Calu3 (cell line): ENCODE data around the gene UGGT1. TPM values are rescaled to one million over a fixed set of nuclear protein-coding genes. Genes with fewer than 3 reads are reported as not detected.

Experiments
- BruUV-seq: library from RNA; stranded (reverse); fragments of 400-500 nt; replicated peaks from 2 replicates; lab custom pipeline; 2021; lab: Mats Ljungman, UMichigan
- CTCF ChIA-PET: fragments of 300-600 bp; sonication (Branson Sonifier 250); formaldehyde crosslinking; loops from one replicate; lab custom pipeline; 2022; ENCODE audit warnings: antibody characterized with exemption; lab: Charles Lee
- DNase-seq: peaks from one replicate; pipeline ENCODE4 v3.0.0; 2022
- H3K27ac Mint-ChIP-seq: one replicate; pipeline ENCODE4 v1.8.0; 2022; ENCODE audit warnings: mixed read lengths; ENCODE audit not compliant: unreplicated experiment
- H3K27me3 Mint-ChIP-seq: one replicate; pipeline ENCODE4 v1.8.0; 2022; ENCODE audit warnings: mixed read lengths; ENCODE audit not compliant: unreplicated experiment
- H3K36me3 Mint-ChIP-seq: one replicate; pipeline ENCODE4 v1.8.0; 2022; ENCODE audit warnings: mild to moderate bottlenecking, moderate library complexity, mixed read lengths; ENCODE audit not compliant: insufficient read depth, unreplicated experiment
- H3K4me1 Mint-ChIP-seq: one replicate; pipeline ENCODE4 v1.8.0; 2022; ENCODE audit warnings: mild to moderate bottlenecking, low read depth, mixed read lengths; ENCODE audit not compliant: unreplicated experiment
- H3K4me3 Mint-ChIP-seq: one replicate; pipeline ENCODE4 v1.8.0; 2022; ENCODE audit warnings: mild to moderate bottlenecking, low read depth, moderate library complexity, mixed read lengths; ENCODE audit not compliant: unreplicated experiment
- H3K9me3 Mint-ChIP-seq: one replicate; pipeline ENCODE4 v1.8.0; 2022; ENCODE audit warnings: low read depth, mixed read lengths; ENCODE audit not compliant: unreplicated experiment
- intact Hi-C: fragments of 100-400 bp; cut with micrococcal nuclease; formaldehyde crosslinking; loops from one replicate; pipeline ENCODE4 v1.10.0; 2022; ENCODE audit not compliant: unreplicated experiment
- total RNA-seq: library from RNA; stranded (reverse); gene quantifications from 2 replicates; pipeline ENCODE4 v1.2.3, GENCODE V29; 2022
- TF ChIP-seq, protein P1 (sequence below): fragments of 200-600 bp; IDR thresholded peaks from one replicate; pipeline ENCODE4 v1.8.0; 2022; ENCODE audit warnings: antibody characterized with exemption; ENCODE audit not compliant: unreplicated experiment

UGGT1 gene
- total RNA-seq, 1 experiment from 2014 or later: 71.3 TPM

DNA sequence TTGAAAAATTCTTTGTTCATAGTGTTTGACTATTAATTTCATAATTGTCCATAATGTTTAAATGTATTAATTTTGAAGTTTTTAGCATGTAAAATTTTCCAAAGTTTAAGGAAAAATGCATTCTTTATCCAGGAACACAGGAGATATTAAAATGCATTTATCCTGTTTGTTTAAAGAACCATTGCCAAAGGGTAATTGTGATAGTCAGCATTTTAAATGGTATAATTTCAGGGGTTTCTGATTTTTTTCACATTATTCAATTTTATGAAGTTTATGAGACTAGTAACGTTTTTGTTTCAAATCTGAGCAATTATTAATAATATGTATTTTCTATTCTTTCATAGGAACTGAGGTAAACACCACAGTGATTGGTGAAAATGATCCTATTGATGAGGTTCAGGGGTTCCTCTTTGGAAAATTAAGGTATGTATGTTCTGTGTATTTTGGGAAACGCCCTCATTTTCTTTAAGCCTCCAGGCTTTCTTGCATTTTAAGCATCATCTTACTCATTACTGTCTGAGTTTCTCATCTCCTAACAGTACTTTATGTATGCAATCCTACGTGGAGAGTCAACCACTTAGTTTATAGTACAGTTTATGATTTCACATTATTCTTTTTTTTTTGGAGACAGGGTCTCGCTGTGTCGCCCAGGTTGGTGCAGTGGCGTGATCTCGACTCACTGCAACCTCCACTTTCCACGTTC is 25.1 kb downstream of the UGGT1 start:
- Mint-ChIP-seq H3K4me1 (no peaks in the 10 kb centered on the region), H3K4me3 (no peak overlapping the region), H3K27me3 (no peaks in the 10 kb centered on the region), H3K27ac (no peak overlapping the region), H3K36me3 (peaks cover 22% of the 10 kb centered on the region), H3K9me3 (no peaks in the 10 kb centered on the region)
- TF ChIP-seq, protein P1, sequence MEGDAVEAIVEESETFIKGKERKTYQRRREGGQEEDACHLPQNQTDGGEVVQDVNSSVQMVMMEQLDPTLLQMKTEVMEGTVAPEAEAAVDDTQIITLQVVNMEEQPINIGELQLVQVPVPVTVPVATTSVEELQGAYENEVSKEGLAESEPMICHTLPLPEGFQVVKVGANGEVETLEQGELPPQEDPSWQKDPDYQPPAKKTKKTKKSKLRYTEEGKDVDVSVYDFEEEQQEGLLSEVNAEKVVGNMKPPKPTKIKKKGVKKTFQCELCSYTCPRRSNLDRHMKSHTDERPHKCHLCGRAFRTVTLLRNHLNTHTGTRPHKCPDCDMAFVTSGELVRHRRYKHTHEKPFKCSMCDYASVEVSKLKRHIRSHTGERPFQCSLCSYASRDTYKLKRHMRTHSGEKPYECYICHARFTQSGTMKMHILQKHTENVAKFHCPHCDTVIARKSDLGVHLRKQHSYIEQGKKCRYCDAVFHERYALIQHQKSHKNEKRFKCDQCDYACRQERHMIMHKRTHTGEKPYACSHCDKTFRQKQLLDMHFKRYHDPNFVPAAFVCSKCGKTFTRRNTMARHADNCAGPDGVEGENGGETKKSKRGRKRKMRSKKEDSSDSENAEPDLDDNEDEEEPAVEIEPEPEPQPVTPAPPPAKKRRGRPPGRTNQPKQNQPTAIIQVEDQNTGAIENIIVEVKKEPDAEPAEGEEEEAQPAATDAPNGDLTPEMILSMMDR: no peak
- CTCF ChIA-PET: no interaction called here
- DNase-seq: no peak
- BruUV-seq: no TSS peak
- intact Hi-C loops: no loop called here

DNA sequence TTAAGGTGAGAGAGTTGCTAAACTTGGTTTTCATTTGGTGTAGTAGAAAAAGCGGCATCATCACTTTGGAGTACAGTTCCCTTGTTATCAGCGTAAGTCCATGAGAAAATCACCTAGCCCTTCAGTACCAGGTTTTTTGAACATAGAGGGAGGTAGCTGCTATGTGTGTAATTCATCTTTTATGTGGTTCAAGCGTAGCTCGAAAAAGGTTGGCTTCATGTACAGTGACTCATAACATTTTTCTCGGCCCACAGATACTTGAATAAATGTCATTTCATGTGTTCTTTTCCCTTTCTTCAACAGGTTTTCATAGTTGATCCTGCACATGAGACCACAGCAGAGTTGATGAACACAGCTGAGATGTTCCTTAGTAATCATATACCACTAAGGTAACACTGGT is 43.6 kb downstream of the UGGT1 start:
- TF ChIP-seq, protein P1: no peak
- DNase-seq: no peak
- Mint-ChIP-seq H3K27ac (no peak overlapping the region), H3K36me3 (peaks cover 44% of the 10 kb centered on the region), H3K4me3 (no peak overlapping the region), H3K27me3 (no peaks in the 10 kb centered on the region), H3K4me1 (no peaks in the 10 kb centered on the region), H3K9me3 (no peaks in the 10 kb centered on the region)
- CTCF ChIA-PET: no interaction called here
- intact Hi-C loops: no loop called here
- BruUV-seq: no TSS peak

DNA sequence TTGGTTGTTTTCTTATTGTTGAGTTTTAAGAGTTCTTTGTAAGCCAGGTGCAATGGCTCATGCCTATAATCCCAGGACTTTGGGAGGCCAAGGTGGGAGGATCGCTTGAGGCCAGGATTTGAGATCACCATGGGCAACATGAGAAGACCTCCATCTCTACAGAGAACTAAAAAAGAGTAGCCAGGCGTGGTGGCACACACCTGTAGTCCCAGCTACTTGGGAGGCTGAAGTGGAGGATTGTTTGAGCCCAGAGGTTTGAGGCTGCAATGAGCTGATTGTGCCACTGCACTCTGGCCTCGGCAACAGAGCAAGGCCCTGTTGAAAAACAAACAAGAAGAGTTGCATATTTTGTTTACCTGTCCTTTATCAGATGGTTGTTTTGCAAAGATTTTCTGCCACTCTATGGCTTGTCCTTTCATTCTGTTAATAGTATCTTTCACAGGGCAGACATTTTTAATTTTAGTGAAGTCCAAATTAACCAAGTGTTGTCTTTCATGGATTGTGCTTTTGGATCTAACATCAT is 46.2 kb downstream of the UGGT1 start:
- BruUV-seq: no TSS peak
- Mint-ChIP-seq H3K27me3 (no peaks in the 10 kb centered on the region), H3K27ac (no peak overlapping the region), H3K9me3 (no peaks in the 10 kb centered on the region), H3K36me3 (peaks cover 24% of the 10 kb centered on the region), H3K4me1 (no peaks in the 10 kb centered on the region), H3K4me3 (no peak overlapping the region)
- intact Hi-C loops: no loop called here
- CTCF ChIA-PET: no interaction called here
- TF ChIP-seq, protein P1: no peak
- no peak for DNase-seq

DNA sequence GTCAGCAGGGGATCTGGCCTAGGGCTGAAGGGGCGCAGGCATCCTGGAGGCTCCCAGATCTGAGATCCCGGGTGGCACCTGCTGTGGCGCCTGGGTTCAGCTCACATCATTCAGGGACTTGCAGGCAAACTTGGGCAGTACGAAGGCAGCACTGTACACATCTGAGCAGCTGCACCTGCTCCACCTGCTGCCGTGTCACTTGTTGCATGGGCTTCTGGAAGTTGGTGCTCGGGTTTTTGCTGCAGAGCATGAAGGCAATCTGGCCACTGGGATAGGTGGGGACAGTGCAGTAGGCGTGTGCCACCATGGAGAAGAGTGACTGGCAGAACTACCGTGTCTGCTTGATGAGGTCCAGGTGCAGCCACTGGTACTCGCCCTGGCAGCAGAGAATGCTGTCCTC is 48.6 kb downstream of the UGGT1 start:
- intact Hi-C loops: no loop called here
- Mint-ChIP-seq H3K4me1 (no peaks in the 10 kb centered on the region), H3K36me3 (peaks cover 19% of the 10 kb centered on the region), H3K4me3 (no peak overlapping the region), H3K9me3 (no peaks in the 10 kb centered on the region), H3K27me3 (no peaks in the 10 kb centered on the region), H3K27ac (no peak overlapping the region)
- no peak for DNase-seq
- CTCF ChIA-PET: no interaction called here
- TF ChIP-seq, protein P1: no peak
- no TSS peak for BruUV-seq
